Gastroesophageal sphincter (tissue), 3 donors: ENCODE data around the gene CREM.

ENCODE experiments used
- CTCF ChIP-seq, 4 experiments: fragments of 200-600 bp in 2 of 4; fragments of 450-650 bp in 2 of 4; sonication (generic) in 1 of 4; IDR thresholded peaks; one replicate each; pipeline ENCODE4 v1.5.1; 2017 to 2019; ENCODE audit warnings: antibody characterized with exemption in 4 of 4, mild to moderate bottlenecking in 2 of 4, moderate library complexity in 2 of 4
- POLR2A ChIP-seq, 2 donors: fragments of 450-650 bp; IDR thresholded peaks; one replicate each; pipeline ENCODE4 v1.6.1; 2017; ENCODE audit warnings: antibody characterized with exemption in 2 of 2, mild to moderate bottlenecking in 2 of 2, moderate library complexity in 1 of 2
- POLR2AphosphoS5 ChIP-seq: sonication (generic); formaldehyde crosslinking; IDR thresholded peaks from one replicate; pipeline ENCODE4 v1.6.1; 2017; ENCODE audit warnings: antibody characterized with exemption

GRCh38 chr10:35172146-35172545 lies 45.5 kb downstream of the CREM start:
- TF ChIP-seq CTCF (IDR thresholded peaks at IDR 0.05) (no peak), POLR2A (IDR thresholded peaks at IDR 0.05) (no peak), POLR2AphosphoS5 (no peak)
